Neural crest cell (in vitro differentiated cells): Measurements from ENCODE around the gene LRTM2. TPM values are rescaled to one million over a fixed set of nuclear protein-coding genes. Genes with fewer than 3 reads are reported as not detected.

ENCODE experiments used
- DNase-seq: peaks from one replicate; pipeline ENCODE4 v3.0.0; 2021; ENCODE audit warnings: low read depth, mixed read lengths, low spot score
- H3K27ac Mint-ChIP-seq: one replicate; pipeline ENCODE4 v1.8.0; 2021; ENCODE audit warnings: mild to moderate bottlenecking, mixed read lengths; ENCODE audit not compliant: unreplicated experiment
- H3K27me3 Mint-ChIP-seq: 2 replicates; pipeline ENCODE4 v1.8.0; 2021; ENCODE audit warnings: low read depth, mild to moderate bottlenecking, mixed read lengths
- H3K36me3 Mint-ChIP-seq: 2 replicates; pipeline ENCODE4 v1.8.0; 2021; ENCODE audit warnings: low read depth, mild to moderate bottlenecking, mixed read lengths
- H3K4me1 Mint-ChIP-seq: 2 replicates; pipeline ENCODE4 v1.8.0; 2021; ENCODE audit warnings: mixed read lengths
- H3K4me3 Mint-ChIP-seq: one replicate; pipeline ENCODE4 v1.8.0; 2021; ENCODE audit warnings: mild to moderate bottlenecking, mixed read lengths
- H3K9me3 Mint-ChIP-seq: 2 replicates; pipeline ENCODE4 v1.8.0; 2021; ENCODE audit warnings: mixed read lengths
- total RNA-seq: library from RNA; stranded (reverse); gene quantifications from 2 replicates; pipeline ENCODE4 v1.2.1, GENCODE V29; 2021
- TF ChIP-seq, protein P1 (sequence below): fragments of 200-600 bp; sonication (generic); conservative IDR thresholded peaks from 2 replicates; pipeline ENCODE4 v1.5.0; 2021; ENCODE audit warnings: antibody characterized with exemption, mild to moderate bottlenecking

Gene LRTM2
- total RNA-seq, 1 donor from 2014 or later: 0.19 TPM

GRCh38 chr12:1848745-1849144, 28.4 kb downstream of the LRTM2 start:
- Mint-ChIP-seq H3K4me3 (no peak overlapping the region), H3K27ac (no peak overlapping the region)
- DNase-seq: no peak

GRCh38 chr12:1851151-1851701, 30.9 kb downstream of the LRTM2 start:
- Mint-ChIP-seq H3K27ac (no peak overlapping the region), H3K36me3 (no peaks in the 10 kb centered on the region), H3K9me3 (no peaks in the 10 kb centered on the region), H3K4me3 (no peak overlapping the region), H3K27me3 (no peaks in the 10 kb centered on the region), H3K4me1 (peaks cover 10% of the 10 kb centered on the region)
- TF ChIP-seq, protein P1, sequence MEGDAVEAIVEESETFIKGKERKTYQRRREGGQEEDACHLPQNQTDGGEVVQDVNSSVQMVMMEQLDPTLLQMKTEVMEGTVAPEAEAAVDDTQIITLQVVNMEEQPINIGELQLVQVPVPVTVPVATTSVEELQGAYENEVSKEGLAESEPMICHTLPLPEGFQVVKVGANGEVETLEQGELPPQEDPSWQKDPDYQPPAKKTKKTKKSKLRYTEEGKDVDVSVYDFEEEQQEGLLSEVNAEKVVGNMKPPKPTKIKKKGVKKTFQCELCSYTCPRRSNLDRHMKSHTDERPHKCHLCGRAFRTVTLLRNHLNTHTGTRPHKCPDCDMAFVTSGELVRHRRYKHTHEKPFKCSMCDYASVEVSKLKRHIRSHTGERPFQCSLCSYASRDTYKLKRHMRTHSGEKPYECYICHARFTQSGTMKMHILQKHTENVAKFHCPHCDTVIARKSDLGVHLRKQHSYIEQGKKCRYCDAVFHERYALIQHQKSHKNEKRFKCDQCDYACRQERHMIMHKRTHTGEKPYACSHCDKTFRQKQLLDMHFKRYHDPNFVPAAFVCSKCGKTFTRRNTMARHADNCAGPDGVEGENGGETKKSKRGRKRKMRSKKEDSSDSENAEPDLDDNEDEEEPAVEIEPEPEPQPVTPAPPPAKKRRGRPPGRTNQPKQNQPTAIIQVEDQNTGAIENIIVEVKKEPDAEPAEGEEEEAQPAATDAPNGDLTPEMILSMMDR: no peak
- DNase-seq: no peak

More at GRCh38 chr12:1848745-1849144, 28.4 kb downstream of the LRTM2 start:
- no peaks in the 10 kb centered on the region for H3K36me3 Mint-ChIP-seq
- TF ChIP-seq, protein P1: no peak
- H3K4me1 Mint-ChIP-seq: peaks cover 19% of the 10 kb centered on the region
- peaks cover 5% of the 10 kb centered on the region for H3K27me3 Mint-ChIP-seq
- H3K9me3 Mint-ChIP-seq: no peaks in the 10 kb centered on the region

GRCh38 chr12:1852076-1852475, 31.7 kb downstream of the LRTM2 start:
- no peak overlapping the region for H3K27ac Mint-ChIP-seq
- no peaks in the 10 kb centered on the region for H3K9me3 Mint-ChIP-seq
- peaks cover 10% of the 10 kb centered on the region for H3K4me1 Mint-ChIP-seq
- H3K27me3 Mint-ChIP-seq: no peaks in the 10 kb centered on the region
- no peaks in the 10 kb centered on the region for H3K36me3 Mint-ChIP-seq
- TF ChIP-seq, protein P1: no peak
- DNase-seq: no peak
- H3K4me3 Mint-ChIP-seq: no peak overlapping the region

DNA sequence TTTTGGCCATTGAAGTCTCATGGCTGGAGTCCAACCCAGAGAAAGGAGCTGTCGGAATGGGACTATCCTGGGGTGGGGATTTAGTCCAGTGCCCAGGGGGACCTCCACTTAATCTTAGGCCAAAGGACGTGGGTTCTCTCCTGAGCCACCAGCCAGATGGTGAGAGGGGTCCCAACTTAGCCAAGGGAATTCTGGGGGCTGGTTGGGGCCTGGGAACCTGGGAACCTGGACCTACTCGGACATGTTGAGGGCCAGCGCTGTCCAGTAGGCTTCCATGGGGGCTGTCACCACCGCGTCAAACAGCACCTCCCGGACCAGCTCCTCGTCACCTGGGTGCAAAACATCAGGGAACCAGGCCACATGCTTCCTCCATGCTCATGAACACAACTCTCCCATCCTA, 33.4 kb downstream of the LRTM2 start:
- Mint-ChIP-seq H3K9me3 (no peaks in the 10 kb centered on the region), H3K36me3 (no peaks in the 10 kb centered on the region), H3K4me3 (no peak overlapping the region), H3K27ac (no peak overlapping the region), H3K4me1 (peaks cover 3% of the 10 kb centered on the region), H3K27me3 (no peaks in the 10 kb centered on the region)
- DNase-seq: no peak
- TF ChIP-seq, protein P1: no peak

GRCh38 chr12:1855241-1855640, 34.9 kb downstream of the LRTM2 start:
- DNase-seq: no peak
- Mint-ChIP-seq H3K27ac (no peak overlapping the region), H3K27me3 (no peaks in the 10 kb centered on the region), H3K4me3 (no peak overlapping the region), H3K4me1 (peaks cover 4% of the 10 kb centered on the region), H3K9me3 (no peaks in the 10 kb centered on the region), H3K36me3 (no peaks in the 10 kb centered on the region)
- TF ChIP-seq, protein P1: no peak
